Mucosa of descending colon (tissue), 3 donors: Measurements from ENCODE around the gene SRMS. TPM values are rescaled to one million over a fixed set of nuclear protein-coding genes. Genes with fewer than 3 reads are reported as not detected.
A peak's percentile ranks its signal among the peaks of the same experiment; 100 is the strongest.
"Not testable (repeated sequence)": the region's sequence is repeated elsewhere in the genome, so short reads cannot be mapped to it uniquely, and the experiment has no call there.

Experiments
- ATAC-seq: fragments of 200-7000 bp; cut with Tn5 transposase; one replicate; pipeline ENCODE4 v1.9.1; 2020; ENCODE audit warnings: mild to moderate bottlenecking, moderate library complexity
- DNase-seq, 3 donors: peaks; one replicate each; pipeline ENCODE4 v3.0.0-alpha.2; 2020
- H3K36me3 ChIP-seq: fragments of 200-600 bp; one replicate; pipeline ENCODE4 v1.8.0; 2021; ENCODE audit warnings: low read depth, mild to moderate bottlenecking
- H3K4me1 ChIP-seq: fragments of 200-600 bp; one replicate; pipeline ENCODE4 v1.8.0; 2021; ENCODE audit warnings: low read depth, mild to moderate bottlenecking
- H3K4me3 ChIP-seq: fragments of 200-600 bp; one replicate; pipeline ENCODE4 v1.8.0; 2021; ENCODE audit warnings: mild to moderate bottlenecking
- H3K9me3 ChIP-seq: fragments of 200-600 bp; one replicate; pipeline ENCODE4 v1.8.0; 2021; ENCODE audit warnings: mild to moderate bottlenecking
- CTCF ChIP-seq: fragments of 200-600 bp; IDR thresholded peaks from one replicate; pipeline ENCODE4 v1.8.0; 2022; ENCODE audit warnings: antibody characterized with exemption, mild to moderate bottlenecking
- intact Hi-C, 2 donors: fragments of 100-400 bp; cut with DNase I in 1 of 2; cut with micrococcal nuclease in 1 of 2; formaldehyde crosslinking; loops; one replicate each; pipeline versions ENCODE4 v1.11.0 to v1.11.1; 2022; cut with DNase I, micrococcal nuclease
- total RNA-seq, 3 donors: library from RNA; stranded (reverse); fragmentation: NEBNext Ultra II Directional in 2 of 3; extraction: Animal tissue kit (Norgen Biotek cat#: 25700) in 2 of 3; gene quantifications; one replicate each; pipeline versions ENCODE4 v1.2.1 to v1.2.4, GENCODE V29; 2021 to 2023
- donor health status: DM: no; HTN: no; CAD: no; lungs with moderate emphysema.
- donor health status: DM: no; HTN: no; CAD: no.
- donor health status: DM: no; HTN: yes; CAD: no.

SRMS gene
- total RNA-seq, 3 donors from 2014 or later = 0.25 to 0.52 (median 0.27) TPM

- no peak for TF ChIP-seq CTCF
- H3K36me3 ChIP-seq = no peaks in the 10 kb centered on the region
- no peak overlapping the region for H3K4me3 ChIP-seq
- H3K9me3 ChIP-seq = no peaks in the 10 kb centered on the region
- DNase-seq = peak in 1 of 3 donors; percentile 53
- intact Hi-C loops = no loop called here
- ATAC-seq = no peak
- no peaks in the 10 kb centered on the region for H3K4me1 ChIP-seq
Observed at GRCh38 chr20:63560856-63561609, 13.5 kb upstream of the SRMS start.

DNA sequence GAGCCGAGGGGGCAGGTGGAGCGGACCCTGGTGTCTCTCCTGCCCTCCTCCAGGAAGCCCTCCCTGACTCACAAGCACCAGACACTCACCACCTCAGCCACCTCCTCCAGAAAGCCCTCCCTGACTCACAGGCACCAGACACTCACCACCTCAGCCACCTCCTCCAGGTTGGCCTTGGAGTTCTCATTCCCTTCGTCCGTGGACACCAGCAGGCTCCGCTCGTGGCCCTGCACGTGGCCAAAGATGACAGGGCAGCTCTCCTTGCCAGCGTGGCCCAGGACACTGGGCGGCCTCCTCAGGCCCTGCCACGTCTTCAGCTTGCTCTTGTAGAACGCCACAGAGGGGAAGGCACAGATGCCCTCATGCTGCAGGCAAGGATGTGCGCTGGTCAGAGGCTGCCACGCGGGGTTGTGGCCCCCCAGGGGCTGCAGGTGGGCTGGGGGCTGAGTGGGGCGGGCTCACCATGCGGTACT, 12.8 kb upstream of the SRMS start:
- no peaks in the 10 kb centered on the region for H3K36me3 ChIP-seq
- H3K4me3 ChIP-seq = no peak overlapping the region
- no peak for ATAC-seq
- no peak for DNase-seq
- TF ChIP-seq CTCF = no peak
- no peaks in the 10 kb centered on the region for H3K9me3 ChIP-seq
- no peaks in the 10 kb centered on the region for H3K4me1 ChIP-seq
- intact Hi-C loops = no loop called here

GRCh38 chr20:63559485-63560332, 12.2 kb upstream of the SRMS start:
- ATAC-seq, H3K36me3 ChIP-seq, intact Hi-C loops, H3K9me3 ChIP-seq, DNase-seq, H3K4me3 ChIP-seq, H3K4me1 ChIP-seq: not testable (repeated sequence)

DNA sequence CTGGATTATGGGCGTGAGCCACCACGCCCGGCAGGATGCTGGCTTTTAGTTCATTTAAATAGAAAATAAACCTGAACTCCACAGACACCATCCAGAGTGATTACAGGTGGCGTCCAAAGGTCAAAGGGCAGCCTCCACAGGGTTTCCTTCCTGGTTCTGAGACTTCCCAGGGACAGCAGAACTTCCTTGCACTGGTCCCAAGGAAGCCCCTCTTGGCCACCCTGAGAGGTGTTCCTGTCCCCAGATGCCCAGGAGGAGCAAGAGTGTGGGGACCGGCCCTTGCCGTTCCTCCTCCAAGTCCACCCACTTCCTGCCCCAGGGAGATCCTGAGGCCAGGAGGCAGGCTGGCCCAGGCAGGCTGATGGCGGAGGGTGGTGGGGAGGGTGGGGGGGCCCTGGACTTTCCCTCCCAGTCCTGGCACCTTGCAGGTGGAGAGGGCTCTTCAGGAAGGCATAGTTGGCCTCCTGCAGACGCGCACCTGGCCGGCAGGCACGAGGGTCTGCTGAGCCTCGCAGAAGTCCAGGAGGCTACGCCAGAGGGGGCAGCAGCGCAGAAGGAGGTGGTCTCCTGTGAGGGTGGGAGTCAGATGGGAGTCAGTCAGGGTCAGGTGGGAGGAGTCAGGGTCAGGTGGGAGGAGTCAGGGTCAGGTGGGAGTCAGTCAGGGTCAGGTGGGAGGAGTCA, 11.4 kb upstream of the SRMS start:
- intact Hi-C loops = no loop called here
- no peaks in the 10 kb centered on the region for H3K4me1 ChIP-seq
- H3K36me3 ChIP-seq = no peaks in the 10 kb centered on the region
- DNase-seq (peak in 1 of 3 donors; percentile 65), ATAC-seq (peak; percentile 46)
- no peak for TF ChIP-seq CTCF
- no peaks in the 10 kb centered on the region for H3K9me3 ChIP-seq
- H3K4me3 ChIP-seq = no peak overlapping the region

- TF ChIP-seq CTCF = no peak
- Histone ChIP-seq H3K9me3 (no peaks in the 10 kb centered on the region), H3K36me3 (no peaks in the 10 kb centered on the region), H3K4me1 (no peaks in the 10 kb centered on the region), H3K4me3 (no peak overlapping the region)
- no peak for ATAC-seq
- no peak for DNase-seq
- intact Hi-C loops = no loop called here
Observed at GRCh38 chr20:63557481-63557891, 9.9 kb upstream of the SRMS start.
